H9 (cell line): ENCODE measurements around the gene WHAMM. TPM values are rescaled to one million over a fixed set of nuclear protein-coding genes. Genes with fewer than 3 reads are reported as not detected.

Experiments
- DNase-seq: peaks from one replicate; pipeline ENCODE4 v3.0.0-alpha.2; 2017
- H2AFZ ChIP-seq: one replicate; pipeline ENCODE4 v1.6.1; 2013; ENCODE audit warnings: mild to moderate bottlenecking, low read length, control low read depth, moderate library complexity
- H2AK5ac ChIP-seq: 2 replicates; pipeline ENCODE4 v1.6.1; 2013; ENCODE audit warnings: low read length, control low read depth, mixed read lengths; ENCODE audit not compliant: insufficient read length
- H2BK120ac ChIP-seq: one replicate; pipeline ENCODE4 v1.6.1; 2013; ENCODE audit warnings: low read depth, mild to moderate bottlenecking, low read length, control low read depth, inconsistent platforms; ENCODE audit not compliant: poor library complexity, severe bottlenecking
- H2BK12ac ChIP-seq: 2 replicates; pipeline ENCODE4 v1.6.1; 2013; ENCODE audit warnings: low read length, control low read depth, mixed read lengths, low read depth; ENCODE audit not compliant: insufficient read length
- H2BK15ac ChIP-seq: 2 replicates; pipeline ENCODE4 v1.6.1; 2013; ENCODE audit warnings: low read depth, low read length, control low read depth
- H2BK20ac ChIP-seq: one replicate; pipeline ENCODE4 v1.6.1; 2013; ENCODE audit warnings: low read depth, mild to moderate bottlenecking, low read length, control low read depth, inconsistent platforms; ENCODE audit not compliant: poor library complexity, severe bottlenecking
- H2BK5ac ChIP-seq: 2 replicates; pipeline ENCODE4 v1.6.1; 2013; ENCODE audit warnings: low read length, control low read depth, mixed read lengths; ENCODE audit not compliant: insufficient read length
- H3K14ac ChIP-seq: 2 replicates; pipeline ENCODE4 v1.6.1; 2013; ENCODE audit warnings: low read length, control low read depth; ENCODE audit not compliant: insufficient read depth
- H3K18ac ChIP-seq: 2 replicates; pipeline ENCODE4 v1.6.1; 2013; ENCODE audit warnings: low read depth, mild to moderate bottlenecking, mixed read lengths, low read length, control low read depth; ENCODE audit not compliant: insufficient read length
- H3K23ac ChIP-seq: 2 replicates; pipeline ENCODE4 v1.6.1; 2013; ENCODE audit warnings: low read length, control low read depth, mixed read lengths, low read depth; ENCODE audit not compliant: insufficient read length
- H3K23me2 ChIP-seq: 2 replicates; pipeline ENCODE4 v1.6.1; 2013; ENCODE audit warnings: low read depth, mild to moderate bottlenecking, mixed read lengths, low read length, control low read depth; ENCODE audit not compliant: insufficient read length, poor library complexity, severe bottlenecking
- H3K27ac ChIP-seq: 2 replicates; pipeline ENCODE4 v1.5.1; 2013; ENCODE audit warnings: low read length, control low read depth, mixed read lengths, low read depth; ENCODE audit not compliant: insufficient read length
- H3K27me3 ChIP-seq: 2 replicates; pipeline ENCODE4 v1.6.1; 2013; ENCODE audit warnings: low read length, control low read depth, inconsistent platforms; ENCODE audit not compliant: insufficient read depth
- H3K4ac ChIP-seq: 2 replicates; pipeline ENCODE4 v1.6.1; 2013; ENCODE audit warnings: low read depth, mild to moderate bottlenecking, control low read depth, inconsistent platforms, low read length, moderate library complexity
- H3K4me1 ChIP-seq: 2 replicates; pipeline ENCODE4 v1.6.1; 2013; ENCODE audit warnings: low read length, control low read depth, inconsistent platforms; ENCODE audit not compliant: insufficient read depth
- H3K4me2 ChIP-seq: 2 replicates; pipeline ENCODE4 v1.6.1; 2013; ENCODE audit warnings: low read length, control low read depth, mixed read lengths; ENCODE audit not compliant: insufficient read length, insufficient read depth
- H3K56ac ChIP-seq: 2 replicates; pipeline ENCODE4 v1.6.1; 2013; ENCODE audit warnings: low read depth, mild to moderate bottlenecking, mixed read lengths, low read length, control low read depth; ENCODE audit not compliant: insufficient read length
- H3K79me1 ChIP-seq: 2 replicates; pipeline ENCODE4 v1.6.1; 2013; ENCODE audit warnings: low read depth, mild to moderate bottlenecking, moderate library complexity, low read length, control low read depth, inconsistent platforms; ENCODE audit not compliant: insufficient read depth, poor library complexity, severe bottlenecking
- H3K79me2 ChIP-seq: 2 replicates; pipeline ENCODE4 v1.6.1; 2013; ENCODE audit warnings: low read length, control low read depth, inconsistent platforms; ENCODE audit not compliant: insufficient read depth
- H3K9ac ChIP-seq: 2 replicates; pipeline ENCODE4 v1.6.1; 2013; ENCODE audit warnings: low read length, control low read depth, mixed read lengths; ENCODE audit not compliant: insufficient read length; ENCODE audit errors: extremely low read depth
- H3K9me3 ChIP-seq: one replicate; pipeline ENCODE4 v1.6.1; 2013; ENCODE audit warnings: low read depth, low read length, inconsistent platforms; ENCODE audit not compliant: control insufficient read depth
- H3T11ph ChIP-seq: one replicate; pipeline ENCODE4 v1.6.1; 2013; ENCODE audit warnings: mild to moderate bottlenecking, low read length, control low read depth, inconsistent platforms
- H4K20me1 ChIP-seq: one replicate; pipeline ENCODE4 v1.6.1; 2013; ENCODE audit not compliant: control insufficient read depth, insufficient read length, insufficient read depth
- H4K5ac ChIP-seq: 2 replicates; pipeline ENCODE4 v1.6.1; 2013; ENCODE audit warnings: low read depth, mild to moderate bottlenecking, mixed read lengths, low read length, control low read depth; ENCODE audit not compliant: insufficient read length
- H4K8ac ChIP-seq: replicated peaks from 2 replicates; pipeline ENCODE4 v1.6.1; 2013; ENCODE audit warnings: low read length, control low read depth, mixed read lengths, low read depth; ENCODE audit not compliant: insufficient read length
- H4K91ac ChIP-seq: 2 replicates; pipeline ENCODE4 v1.6.1; 2013; ENCODE audit warnings: low read depth, mild to moderate bottlenecking, moderate library complexity, mixed read lengths, low read length, control low read depth; ENCODE audit not compliant: insufficient read length
- H3K27ac Mint-ChIP-seq, 3 experiments: 2 replicates in 2 of 3; 3 replicates in 1 of 3; pipeline ENCODE4 v1.8.0; 2020 to 2021; ENCODE audit warnings: mixed read lengths in 3 of 3, mild to moderate bottlenecking in 1 of 3, moderate library complexity in 1 of 3
- H3K27me3 Mint-ChIP-seq: 2 replicates; pipeline ENCODE4 v1.8.0; 2021; ENCODE audit warnings: low read depth, mild to moderate bottlenecking, moderate library complexity, mixed read lengths
- H3K36me3 Mint-ChIP-seq, 3 experiments: 2 replicates in 2 of 3; 3 replicates in 1 of 3; pipeline ENCODE4 v1.8.0; 2020 to 2021; ENCODE audit warnings: low read depth in 3 of 3, mixed read lengths in 3 of 3; ENCODE audit not compliant: insufficient read depth in 1 of 3
- H3K4me1 Mint-ChIP-seq, 2 experiments: 2 replicates each; pipeline ENCODE4 v1.8.0; 2020; ENCODE audit warnings: mixed read lengths in 2 of 2
- H3K4me3 Mint-ChIP-seq, 2 experiments: 2 replicates in 1 of 2; 3 replicates in 1 of 2; pipeline ENCODE4 v1.8.0; 2020 to 2021; ENCODE audit warnings: mild to moderate bottlenecking in 2 of 2, mixed read lengths in 2 of 2, moderate library complexity in 1 of 2
- H3K9me3 Mint-ChIP-seq, 2 experiments: 2 replicates in 1 of 2; 3 replicates in 1 of 2; pipeline ENCODE4 v1.8.0; 2020; ENCODE audit warnings: mild to moderate bottlenecking in 2 of 2, mixed read lengths in 2 of 2, moderate library complexity in 1 of 2
- CTCF ChIP-seq: fragments of 200-600 bp; sonication (generic); conservative IDR thresholded peaks from 3 replicates; pipeline ENCODE4 v1.8.0; 2021; ENCODE audit warnings: antibody characterized with exemption, mild to moderate bottlenecking
- WGBS: extraction: QIAGEN DNeasy Blood & Tissue Kit; methylation state at CpG from one replicate; pipeline ENCODE4 v1.1.7; 2013; ENCODE audit warnings: missing lambda C conversion rate, low lambda C conversion rate, mixed read lengths; ENCODE audit not compliant: insufficient read length; ENCODE audit errors: extremely low coverage; 5-methylcytosine and 5-hydroxymethylcytosine counted together
- total RNA-seq: library from RNA; stranded (reverse); gene quantifications from 2 replicates; pipeline ENCODE4 v1.2.1, GENCODE V29; 2021

The WHAMM gene
- total RNA-seq, 1 experiment from 2014 or later, result 3.0 TPM

GRCh38 chr15:82802497-82802896 is 6.9 kb upstream of the WHAMM start:
- Histone ChIP-seq H3K23ac (no peak overlapping the region), H4K5ac (no peak overlapping the region), H3K23me2 (no peaks in the 10 kb centered on the region), H2BK120ac (no peak overlapping the region), H3K4ac (no peak overlapping the region), H3K79me1 (no peaks in the 10 kb centered on the region), H3K4me2 (no peak overlapping the region), H3K56ac (no peak overlapping the region), H2BK12ac (no peak overlapping the region), H3K27ac (no peak overlapping the region), H2AFZ (no peak overlapping the region), H3T11ph (no peak overlapping the region), H3K27me3 (no peaks in the 10 kb centered on the region; the same call in 1 of the 2 replicates), H2BK5ac (no peak overlapping the region), H2AK5ac (no peak overlapping the region), H4K20me1 (no peaks in the 10 kb centered on the region), H3K14ac (no peak overlapping the region; the same call in 1 of the 2 replicates), H4K91ac (no peak overlapping the region), H2BK15ac (no peak overlapping the region), H3K9ac (no peak overlapping the region), H3K79me2 (no peaks in the 10 kb centered on the region), H3K4me1 (no peaks in the 10 kb centered on the region), H3K18ac (no peak overlapping the region), H2BK20ac (no peak overlapping the region), H3K9me3 (no peaks in the 10 kb centered on the region), H4K8ac (no peak overlapping the region)
- no peak for DNase-seq
- Mint-ChIP-seq H3K27me3 (peaks cover 48% of the 10 kb centered on the region), H3K36me3 (no peaks in the 10 kb centered on the region), H3K4me1 (no peaks in the 10 kb centered on the region), H3K27ac (no peak overlapping the region), H3K9me3 (no peaks in the 10 kb centered on the region), H3K4me3 (no peak overlapping the region)
- no CpG with 5 or more reads among the region's 1 CpG for WGBS
- no peak for TF ChIP-seq CTCF
